GM12892 (cell line): ENCODE measurements around the gene TBCD.

ENCODE experiments used
- POLR2A ChIP-seq: IDR thresholded peaks from 2 replicates; pipeline ENCODE4 v1.6.1; 2011; ENCODE audit warnings: low read depth, low read length, control low read depth
- TAF1 ChIP-seq: IDR thresholded peaks from 2 replicates; pipeline ENCODE4 v1.6.1; 2011; ENCODE audit warnings: low read depth, mild to moderate bottlenecking, control low read depth, low read length, borderline replicate concordance

DNA sequence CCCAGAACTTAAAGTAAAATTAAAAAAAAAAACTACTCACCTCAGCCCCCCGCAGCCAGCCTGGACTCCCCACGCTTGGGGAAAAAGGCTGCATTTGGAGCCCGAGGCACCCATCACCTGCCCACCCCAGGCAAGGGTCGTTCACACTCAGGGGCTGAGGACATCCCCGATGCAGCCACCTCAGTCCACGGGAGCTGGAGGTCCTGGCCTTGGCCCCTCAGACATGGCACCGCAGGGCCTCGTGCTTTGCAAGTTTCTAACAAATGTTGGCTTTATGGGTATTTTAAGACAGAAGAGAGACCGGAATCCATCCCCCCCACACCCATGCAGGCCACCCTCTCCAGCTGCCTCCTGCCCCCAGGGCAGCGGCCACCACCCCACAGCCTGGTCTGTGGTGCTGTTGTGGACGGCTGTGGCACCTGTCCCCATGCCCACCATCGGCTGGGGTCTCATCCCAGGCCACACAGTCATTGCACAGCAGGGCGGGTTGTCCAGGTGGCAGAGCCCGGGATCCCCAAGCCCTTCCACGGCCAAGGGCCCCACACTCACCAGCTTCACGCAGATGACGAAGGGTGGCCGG, 204.4 kb downstream of the TBCD start:
- TF ChIP-seq POLR2A (no peak), TAF1 (no peak)
